SIG-M5 treated with dmso at 0.1 percent for 504 hours (cell line): ENCODE measurements around the gene CDKN2B-AS1.

Experiments used
- DNase-seq: peaks from one replicate; lab custom pipeline; 2025; ENCODE audit not compliant: unreplicated experiment; lab: John Stamatoyannopoulos, UW

The CDKN2B-AS1 gene

GRCh38 chr9:22084336-22085035 is 89.9 kb downstream of the CDKN2B-AS1 start:
- peak; percentile 32 for DNase-seq

DNA sequence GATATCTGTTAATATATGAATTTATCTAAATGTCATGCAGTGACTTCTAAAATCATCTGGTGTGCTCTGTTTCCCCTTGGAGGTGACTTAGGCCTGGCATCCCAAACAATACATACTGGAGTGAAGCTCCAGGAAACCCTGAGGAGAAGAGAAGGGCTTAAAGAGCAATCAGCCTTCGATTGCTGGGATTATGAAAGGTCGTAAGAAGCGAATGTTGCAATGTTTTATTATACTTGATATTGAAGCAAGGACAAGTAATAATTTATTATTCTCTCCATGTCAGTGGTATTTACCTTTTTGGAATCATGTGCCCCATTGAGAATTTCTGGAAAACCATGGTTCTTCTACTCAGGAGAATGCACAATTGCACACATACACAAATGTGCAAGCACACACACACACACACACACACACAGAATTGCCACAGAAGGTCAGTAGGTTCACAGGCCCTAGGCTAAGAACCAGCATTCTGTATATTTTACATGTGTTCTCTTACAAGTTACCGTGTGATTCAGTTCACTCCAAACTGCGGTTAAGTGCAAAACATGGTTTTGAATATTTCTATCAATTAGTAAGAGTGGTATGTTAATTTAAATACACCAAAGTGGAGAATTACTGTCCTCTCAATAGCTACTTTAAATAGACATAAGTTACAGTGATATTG is 93.6 kb downstream of the CDKN2B-AS1 start:
- DNase-seq = no peak

DNA sequence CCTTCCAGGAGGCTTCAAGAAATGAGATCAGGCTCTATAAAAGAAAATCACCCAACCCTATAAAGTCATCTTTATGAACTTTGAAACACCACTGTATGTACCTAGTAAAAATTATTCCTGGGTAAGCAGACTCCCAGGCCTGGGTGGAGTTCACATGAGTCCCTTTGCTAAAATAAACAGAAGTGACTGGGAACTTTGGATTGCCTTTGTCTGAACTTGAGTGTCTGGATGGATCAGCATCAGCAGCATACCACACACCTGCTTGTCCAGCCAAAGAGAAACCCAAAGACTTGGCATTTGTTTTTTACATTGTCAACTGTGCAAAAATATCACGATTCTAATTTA is 94.1 kb downstream of the CDKN2B-AS1 start:
- DNase-seq = peak; percentile 18

DNA sequence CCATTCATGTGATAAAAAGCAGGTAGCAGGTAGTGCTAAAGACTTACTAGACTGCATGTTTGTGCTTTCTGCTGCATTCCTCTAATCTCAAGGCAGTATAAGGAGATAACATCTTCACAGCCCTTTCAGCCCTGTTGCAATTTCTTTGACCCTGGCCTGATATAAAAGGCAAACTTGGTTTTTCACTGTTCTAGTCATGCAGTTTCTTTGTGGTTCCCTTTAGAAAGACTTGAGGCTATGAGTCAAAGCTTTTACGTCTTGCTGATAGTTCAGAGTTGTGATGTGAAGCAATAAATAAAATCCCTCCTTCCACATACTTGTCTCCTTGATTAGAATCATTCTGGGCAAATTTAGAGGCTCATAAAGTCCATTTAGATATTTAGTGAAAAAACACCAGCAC is 103.1 kb downstream of the CDKN2B-AS1 start:
- DNase-seq = peak; percentile 30

DNA sequence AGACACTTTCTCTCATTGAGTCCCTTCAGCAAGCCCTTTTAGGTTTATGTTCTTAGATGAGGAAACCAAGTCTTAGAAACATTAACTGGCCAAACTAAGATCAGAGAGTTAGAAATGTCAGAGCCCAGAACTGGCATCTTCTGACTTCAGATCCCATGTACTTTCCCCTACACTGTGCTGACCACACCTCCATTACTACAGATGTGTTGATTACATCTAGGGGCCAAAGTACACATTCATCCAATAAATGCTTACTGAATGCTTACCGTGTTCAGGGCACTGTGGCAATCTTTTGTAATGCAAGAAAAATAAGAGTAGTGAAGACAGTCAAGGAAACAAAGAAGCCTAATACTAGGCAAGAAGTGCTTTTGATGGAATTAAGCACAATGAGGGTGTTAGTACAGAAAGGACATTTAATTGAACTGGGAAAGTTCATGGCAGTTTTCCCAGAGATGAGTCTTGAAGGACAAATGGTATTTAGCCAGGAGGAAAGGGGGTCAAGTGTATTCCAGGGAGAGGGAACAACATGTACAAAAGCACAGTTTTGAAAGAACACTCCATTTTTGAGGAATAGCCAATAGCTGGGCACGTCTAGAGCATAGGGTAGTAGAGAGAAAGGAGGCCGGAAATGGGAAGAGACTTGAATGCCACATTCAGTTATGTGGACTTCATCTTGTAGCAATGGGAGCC is 104.2 kb downstream of the CDKN2B-AS1 start:
- no peak for DNase-seq

- DNase-seq = no peak
These were observed 106.0 kb downstream of the CDKN2B-AS1 start for GRCh38 chr9:22100626-22101025.

DNA sequence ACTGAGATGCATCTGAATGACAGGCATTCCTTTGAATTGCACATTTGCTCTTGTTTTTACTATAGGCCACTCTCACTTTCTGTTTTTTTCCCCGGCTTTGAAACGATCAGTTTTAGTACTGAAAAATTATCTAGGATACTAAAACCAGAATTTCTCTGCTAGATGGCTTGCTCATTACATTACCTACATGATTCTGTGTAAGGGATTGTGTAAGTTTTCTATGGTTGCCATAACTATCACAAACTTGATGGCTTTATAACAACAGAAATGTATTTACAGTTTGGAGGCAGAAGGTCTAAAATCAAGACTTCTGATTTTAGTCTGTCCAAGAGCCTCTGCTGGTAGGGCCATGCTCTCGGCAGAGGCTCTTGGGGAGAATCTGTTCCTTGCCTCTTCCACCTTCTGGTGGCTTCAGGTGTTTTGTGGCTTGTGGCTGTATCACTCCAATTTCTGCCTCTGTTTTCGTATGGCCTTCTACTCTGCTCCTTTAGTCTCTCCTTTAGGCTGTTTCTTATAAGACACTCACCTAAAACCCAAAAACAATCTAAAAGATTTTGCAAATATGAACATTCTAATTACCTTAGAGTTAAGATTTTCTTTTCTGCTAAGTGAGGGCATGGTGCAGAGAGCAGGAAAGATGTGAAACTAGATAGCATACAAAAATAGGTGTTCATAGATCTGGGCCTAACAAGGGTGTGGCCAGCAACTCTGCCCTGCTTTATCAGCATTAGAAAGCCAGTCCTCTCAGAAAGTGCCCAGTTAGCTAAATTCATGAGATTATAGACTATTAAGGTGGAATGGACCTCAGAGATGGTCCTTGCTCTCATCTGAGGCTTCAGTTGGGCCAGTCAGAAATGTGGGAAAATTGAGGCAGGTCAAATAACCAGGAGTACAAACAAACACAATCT is 107.8 kb downstream of the CDKN2B-AS1 start:
- no peak for DNase-seq

DNA sequence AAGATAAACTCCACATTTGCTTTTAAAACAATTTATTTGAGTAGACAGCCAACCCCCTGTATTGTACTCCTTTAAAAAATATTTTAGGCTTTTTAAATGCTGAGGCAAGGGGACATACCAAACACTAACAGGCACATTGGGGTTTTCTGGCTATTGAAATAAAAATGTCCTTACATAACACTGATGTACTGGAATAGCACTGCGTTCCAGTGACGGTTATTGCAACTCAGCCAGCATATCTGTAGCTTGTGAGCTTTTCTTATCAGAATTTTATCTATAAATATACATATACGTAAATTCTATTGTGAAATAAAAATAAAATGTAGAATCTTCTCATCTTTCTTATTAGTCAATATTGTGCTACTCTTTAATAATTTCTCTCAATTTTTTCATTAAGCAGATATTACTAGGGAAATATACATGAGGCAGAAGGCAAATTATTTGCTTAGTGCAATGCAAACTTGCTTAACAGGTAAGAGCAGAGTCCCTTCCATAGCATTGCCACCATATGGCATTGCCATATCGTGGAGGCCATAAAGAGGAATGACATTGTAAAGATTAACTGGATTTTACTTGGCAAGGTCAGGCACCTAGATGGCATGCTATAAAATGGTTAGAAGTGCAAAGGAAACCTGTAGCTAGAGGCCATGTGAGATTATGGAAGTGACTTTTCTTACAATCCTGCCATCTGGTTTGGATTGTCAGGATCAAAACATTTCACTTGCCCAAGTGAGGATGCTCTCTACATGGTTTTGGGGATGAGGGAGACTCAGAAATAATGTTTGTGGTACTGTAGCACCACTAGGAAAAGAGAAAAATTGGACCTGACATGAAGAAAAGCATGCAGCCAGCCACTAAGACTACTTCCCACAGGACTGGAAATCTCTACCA is 109.3 kb downstream of the CDKN2B-AS1 start:
- peak; percentile 27 for DNase-seq

GRCh38 chr9:22105005-22105722 is 110.6 kb downstream of the CDKN2B-AS1 start:
- no peak for DNase-seq

GRCh38 chr9:22107202-22108045 is 112.8 kb downstream of the CDKN2B-AS1 start:
- DNase-seq = peak; percentile 46

GRCh38 chr9:22108581-22109370 is 114.2 kb downstream of the CDKN2B-AS1 start:
- no peak for DNase-seq

- DNase-seq = no peak
These were observed 116.8 kb downstream of the CDKN2B-AS1 start for GRCh38 chr9:22111176-22111953.

GRCh38 chr9:22111954-22112247 is 117.3 kb downstream of the CDKN2B-AS1 start:
- DNase-seq = no peak

- no peak for DNase-seq
These were observed 118.6 kb downstream of the CDKN2B-AS1 start for GRCh38 chr9:22112870-22113821.

GRCh38 chr9:22114956-22115355 is 120.4 kb downstream of the CDKN2B-AS1 start:
- no peak for DNase-seq

DNA sequence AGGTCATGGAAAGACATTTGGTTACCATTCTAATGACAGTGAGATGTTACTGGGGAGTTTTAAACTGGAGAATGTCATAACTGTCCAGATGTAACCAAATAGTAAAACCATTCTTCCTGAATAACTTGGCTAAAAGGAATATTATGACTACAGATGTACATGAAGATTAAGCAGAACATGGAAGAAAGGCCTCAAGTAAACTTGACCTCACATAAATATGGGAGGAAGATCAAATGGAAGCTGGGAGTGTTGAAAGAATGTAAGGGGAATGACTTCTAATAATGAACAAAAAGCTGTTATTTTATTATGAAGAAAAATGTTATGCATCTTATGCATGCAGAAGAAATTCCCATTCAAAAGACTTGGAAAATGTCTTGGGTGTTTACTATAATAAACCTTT is 122.2 kb downstream of the CDKN2B-AS1 start:
- DNase-seq = no peak
